Measurements from ENCODE around the gene SRGAP2B.
"Not testable (repeated sequence)": the region's sequence is repeated elsewhere in the genome, so short reads cannot be mapped to it uniquely, and the experiment has no call there.

The SRGAP2B gene

DNA sequence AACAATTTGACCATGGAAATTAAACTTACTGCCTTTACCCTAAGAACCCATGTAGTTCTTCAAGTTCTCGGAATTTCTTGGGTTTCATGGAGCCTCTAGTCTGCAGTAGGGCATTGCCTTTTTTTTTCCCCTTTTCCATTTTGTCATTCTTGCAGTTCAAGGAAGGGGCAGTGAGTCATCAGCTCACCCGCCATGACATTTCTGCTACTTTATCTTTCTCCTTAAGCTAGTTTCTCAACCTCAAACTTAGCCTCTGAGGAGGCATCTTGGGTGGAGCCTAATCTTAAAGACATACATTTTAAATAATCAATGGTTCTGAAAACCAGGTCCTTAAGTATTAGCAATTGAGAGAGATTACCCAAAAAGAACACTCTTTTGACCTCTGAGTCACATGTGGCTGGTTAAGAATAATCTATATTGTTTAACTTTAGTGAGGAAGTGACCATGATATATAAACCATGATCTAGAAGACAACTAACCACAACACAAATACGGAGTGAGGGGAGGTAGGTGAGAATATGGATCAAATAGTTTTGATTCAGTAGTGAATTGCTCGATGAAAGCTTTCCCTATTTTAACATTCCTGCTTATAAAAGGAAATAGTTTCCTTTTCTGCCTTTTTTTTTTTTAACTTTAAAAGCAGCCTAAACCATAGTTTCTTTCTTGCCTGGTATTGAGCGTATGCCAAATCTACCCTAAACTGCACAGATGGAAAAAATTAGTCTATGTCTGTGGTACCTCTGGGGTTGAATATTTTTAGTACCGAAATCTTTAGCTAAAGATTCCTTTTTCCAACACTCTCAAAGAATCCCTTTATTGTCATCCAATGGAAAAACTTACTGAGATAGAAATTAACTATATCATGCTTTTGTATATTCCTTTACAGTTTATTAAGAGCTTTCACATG, 20.7 kb upstream of the SRGAP2B start:
- not testable (repeated sequence) for H3K4me1 ChIP-seq (ENCODE audit: insufficient read depth, low read length); H3K27ac ChIP-seq (ENCODE audit: low read length); H3K9ac ChIP-seq (ENCODE audit: low read depth, low read length); H3K36me3 ChIP-seq (ENCODE audit: insufficient read depth, low read depth, low read length); H3K4me3 ChIP-seq (ENCODE audit: low read length); H3K27me3 ChIP-seq (ENCODE audit: insufficient read depth, low read length); H3K9me3 ChIP-seq (ENCODE audit: insufficient read depth, low read depth, low read length)

DNA sequence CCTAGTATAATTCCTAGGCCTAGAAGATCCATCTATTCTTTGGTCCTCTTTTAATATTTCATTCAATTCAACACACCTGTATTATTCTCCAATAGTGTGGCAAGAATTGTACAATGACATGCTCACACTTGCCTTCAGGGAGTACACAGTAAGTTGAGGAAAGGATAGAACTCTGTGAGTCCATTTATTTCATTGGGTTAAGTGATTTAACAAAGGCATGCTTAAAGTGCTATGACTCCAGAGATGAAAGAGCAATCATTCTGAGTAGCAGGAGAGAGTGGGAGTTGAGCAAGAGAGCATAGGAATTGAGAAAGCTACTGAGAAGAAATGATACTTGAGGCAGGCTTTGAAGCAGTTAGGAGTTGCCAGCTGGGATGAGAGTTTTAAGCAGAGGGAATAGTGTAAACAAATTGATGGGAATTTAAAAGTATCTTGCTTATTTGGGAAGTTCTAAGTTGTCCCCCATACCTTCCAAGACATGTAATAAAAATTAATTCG, 19.5 kb upstream of the SRGAP2B start:
- H3K4me3 ChIP-seq (ENCODE audit: low read length); H3K4me1 ChIP-seq (ENCODE audit: insufficient read depth, low read length); H3K36me3 ChIP-seq (ENCODE audit: insufficient read depth, low read depth, low read length); H3K9me3 ChIP-seq (ENCODE audit: insufficient read depth, low read depth, low read length); H3K27me3 ChIP-seq (ENCODE audit: insufficient read depth, low read length); H3K27ac ChIP-seq (ENCODE audit: low read length); H3K9ac ChIP-seq (ENCODE audit: low read depth, low read length): not testable (repeated sequence)

GRCh38 chr1:145112703-145113102, 17.6 kb upstream of the SRGAP2B start:
- H3K4me3 ChIP-seq (ENCODE audit: low read length); H3K36me3 ChIP-seq (ENCODE audit: insufficient read depth, low read depth, low read length); H3K9ac ChIP-seq (ENCODE audit: low read depth, low read length); H3K27ac ChIP-seq (ENCODE audit: low read length); H3K4me1 ChIP-seq (ENCODE audit: insufficient read depth, low read length); H3K27me3 ChIP-seq (ENCODE audit: insufficient read depth, low read length); H3K9me3 ChIP-seq (ENCODE audit: insufficient read depth, low read depth, low read length): not testable (repeated sequence)

DNA sequence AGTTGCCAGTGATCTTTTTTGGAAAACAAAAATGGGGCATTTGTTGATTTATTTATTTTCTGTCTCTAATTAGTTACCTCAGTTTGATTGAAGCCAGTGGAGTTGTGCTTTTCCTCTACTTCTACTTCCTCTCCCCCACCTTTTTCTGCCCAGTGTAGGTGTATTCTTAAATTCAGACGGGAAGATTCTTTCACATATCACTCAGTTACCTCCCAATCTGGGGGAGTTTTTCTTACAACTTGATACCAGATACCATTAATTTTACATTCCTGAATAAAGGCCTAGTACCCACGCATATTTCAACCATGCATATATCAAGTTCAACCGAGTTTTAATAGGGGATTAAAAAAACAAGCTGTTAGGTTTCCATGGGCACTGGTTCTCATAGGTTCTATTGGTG, 16.5 kb upstream of the SRGAP2B start:
- not testable (repeated sequence) for H3K9me3 ChIP-seq (ENCODE audit: insufficient read depth, low read depth, low read length); H3K9ac ChIP-seq (ENCODE audit: low read depth, low read length); H3K36me3 ChIP-seq (ENCODE audit: insufficient read depth, low read depth, low read length); H3K4me1 ChIP-seq (ENCODE audit: insufficient read depth, low read length); H3K27ac ChIP-seq (ENCODE audit: low read length); H3K4me3 ChIP-seq (ENCODE audit: low read length); H3K27me3 ChIP-seq (ENCODE audit: insufficient read depth, low read length)

GRCh38 chr1:145103294-145103693, 8.2 kb upstream of the SRGAP2B start:
- H3K27ac ChIP-seq (ENCODE audit: low read length); H3K36me3 ChIP-seq (ENCODE audit: insufficient read depth, low read depth, low read length): not testable (repeated sequence)

DNA sequence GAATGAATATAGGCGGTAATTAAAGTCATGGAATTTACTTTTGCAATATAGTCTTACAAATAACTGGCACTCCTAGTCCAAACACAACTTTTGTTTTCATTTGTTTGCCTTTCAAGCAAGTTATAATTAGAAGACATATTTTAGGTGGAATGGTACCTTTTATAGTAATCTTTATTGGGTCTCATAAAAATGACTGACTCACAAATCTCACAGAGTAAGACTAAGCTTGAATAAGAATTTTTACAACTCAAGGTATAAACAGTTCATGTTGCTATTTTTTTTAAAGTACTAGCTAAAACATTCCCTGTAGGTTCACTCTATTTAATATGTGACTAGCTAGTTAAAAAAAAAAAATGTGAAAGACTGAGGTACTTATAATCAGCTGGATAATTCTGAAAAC, 6.6 kb upstream of the SRGAP2B start:
- not testable (repeated sequence) for H3K36me3 ChIP-seq (ENCODE audit: insufficient read depth, low read depth, low read length); H3K9ac ChIP-seq (ENCODE audit: low read depth, low read length); H3K27me3 ChIP-seq (ENCODE audit: insufficient read depth, low read length); H3K27ac ChIP-seq (ENCODE audit: low read length); H3K9me3 ChIP-seq (ENCODE audit: insufficient read depth, low read depth, low read length); H3K4me3 ChIP-seq (ENCODE audit: low read length); H3K4me1 ChIP-seq (ENCODE audit: insufficient read depth, low read length)

More at GRCh38 chr1:145103294-145103693, 8.2 kb upstream of the SRGAP2B start:
- not testable (repeated sequence) for H3K4me3 ChIP-seq (ENCODE audit: low read length); H3K9ac ChIP-seq (ENCODE audit: low read depth, low read length); H3K4me1 ChIP-seq (ENCODE audit: insufficient read depth, low read length); H3K27me3 ChIP-seq (ENCODE audit: insufficient read depth, low read length); H3K9me3 ChIP-seq (ENCODE audit: insufficient read depth, low read depth, low read length)

DNA sequence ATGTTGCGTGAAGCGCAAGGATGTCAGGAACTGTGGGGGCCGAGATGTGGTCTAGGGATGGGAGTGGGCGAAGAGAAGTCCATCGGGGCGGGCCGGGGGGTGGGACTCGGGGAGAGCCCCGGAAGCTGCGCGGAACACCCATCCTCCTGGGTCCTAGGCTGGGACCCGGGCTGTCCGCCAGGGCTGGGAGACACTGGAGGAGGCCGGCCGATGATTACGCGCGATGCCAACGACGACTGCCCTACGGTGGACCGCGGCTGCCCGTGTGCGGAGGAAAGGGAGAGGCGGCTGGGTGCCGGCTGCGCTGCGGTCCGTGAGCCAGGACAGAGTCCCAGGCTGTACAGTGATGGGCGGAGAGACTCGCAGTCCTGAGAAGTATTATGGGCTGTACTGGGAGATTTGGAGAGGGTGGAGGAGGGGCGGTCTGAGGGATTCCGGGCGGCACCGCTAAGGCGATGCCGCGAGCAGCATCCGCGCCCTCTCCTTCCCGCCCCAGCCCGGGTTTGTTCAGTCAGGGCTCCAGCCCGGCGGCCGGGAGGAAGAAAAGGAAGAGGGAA, 395 bp downstream of the SRGAP2B start:
- H3K27me3 ChIP-seq (ENCODE audit: insufficient read depth, low read length); H3K9ac ChIP-seq (ENCODE audit: low read depth, low read length); H3K36me3 ChIP-seq (ENCODE audit: insufficient read depth, low read depth, low read length); H3K4me1 ChIP-seq (ENCODE audit: insufficient read depth, low read length); H3K9me3 ChIP-seq (ENCODE audit: insufficient read depth, low read depth, low read length); H3K27ac ChIP-seq (ENCODE audit: low read length): not testable (repeated sequence)
- H3K4me3 ChIP-seq (ENCODE audit: low read length), result peak overlapping the region; percentile 51; the same call in 1 of the 2 replicates

GRCh38 chr1:145093517-145094149, 1.5 kb downstream of the SRGAP2B start:
- H3K9me3 ChIP-seq (ENCODE audit: insufficient read depth, low read depth, low read length); H3K4me1 ChIP-seq (ENCODE audit: insufficient read depth, low read length); H3K36me3 ChIP-seq (ENCODE audit: insufficient read depth, low read depth, low read length); H3K27me3 ChIP-seq (ENCODE audit: insufficient read depth, low read length); H3K9ac ChIP-seq (ENCODE audit: low read depth, low read length); H3K27ac ChIP-seq (ENCODE audit: low read length): not testable (repeated sequence)
- peak overlapping the region; percentile 43; the same call in 1 of the 2 replicates for H3K4me3 ChIP-seq (ENCODE audit: low read length)

DNA sequence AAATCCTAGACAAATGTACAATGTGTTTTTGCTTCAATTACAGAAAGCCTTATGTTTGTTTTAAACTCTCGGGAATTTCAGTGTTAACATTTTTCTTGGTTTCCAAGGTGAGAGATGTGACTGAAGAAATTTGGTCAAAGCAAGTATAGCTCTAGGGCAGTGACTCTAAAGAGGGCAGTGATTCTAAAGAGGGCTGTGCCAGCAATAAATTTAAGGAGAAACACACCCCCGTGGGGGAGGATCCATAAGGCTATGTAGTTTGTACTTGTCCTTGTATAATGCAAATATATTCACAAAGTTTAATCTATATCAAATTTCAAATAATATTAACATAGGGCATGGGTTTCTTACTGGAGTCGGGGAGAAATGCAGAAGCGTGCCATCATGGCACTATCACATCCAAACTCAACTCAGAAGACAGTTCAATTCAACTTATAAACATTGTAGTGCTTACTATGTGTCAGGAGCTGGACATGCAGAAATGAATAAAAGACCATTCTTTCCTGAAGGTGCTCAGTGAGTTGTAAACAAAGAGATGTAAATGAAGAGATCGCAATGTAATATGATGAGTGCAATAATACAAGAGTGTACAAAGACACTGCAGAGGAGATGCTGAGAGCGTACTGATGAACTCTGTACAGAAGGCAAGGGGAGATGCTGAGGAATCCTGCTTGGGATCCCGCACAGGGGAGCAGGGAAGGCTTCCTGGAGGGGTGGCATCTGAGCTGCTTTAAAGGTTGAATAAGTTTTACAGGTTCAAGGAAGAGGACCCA, 12.5 kb downstream of the SRGAP2B start:
- not testable (repeated sequence) for H3K4me3 ChIP-seq (ENCODE audit: low read length); H3K27ac ChIP-seq (ENCODE audit: low read length); H3K4me1 ChIP-seq (ENCODE audit: insufficient read depth, low read length); H3K36me3 ChIP-seq (ENCODE audit: insufficient read depth, low read depth, low read length); H3K9ac ChIP-seq (ENCODE audit: low read depth, low read length); H3K27me3 ChIP-seq (ENCODE audit: insufficient read depth, low read length); H3K9me3 ChIP-seq (ENCODE audit: insufficient read depth, low read depth, low read length)

- H3K27me3 ChIP-seq (ENCODE audit: insufficient read depth, low read length); H3K9ac ChIP-seq (ENCODE audit: low read depth, low read length); H3K4me1 ChIP-seq (ENCODE audit: insufficient read depth, low read length); H3K4me3 ChIP-seq (ENCODE audit: low read length); H3K36me3 ChIP-seq (ENCODE audit: insufficient read depth, low read depth, low read length); H3K27ac ChIP-seq (ENCODE audit: low read length); H3K9me3 ChIP-seq (ENCODE audit: insufficient read depth, low read depth, low read length): not testable (repeated sequence)
Observed at GRCh38 chr1:145080193-145080592, 14.9 kb downstream of the SRGAP2B start.

- H3K4me3 ChIP-seq (ENCODE audit: low read length); H3K9ac ChIP-seq (ENCODE audit: low read depth, low read length); H3K4me1 ChIP-seq (ENCODE audit: insufficient read depth, low read length); H3K36me3 ChIP-seq (ENCODE audit: insufficient read depth, low read depth, low read length); H3K27ac ChIP-seq (ENCODE audit: low read length); H3K27me3 ChIP-seq (ENCODE audit: insufficient read depth, low read length); H3K9me3 ChIP-seq (ENCODE audit: insufficient read depth, low read depth, low read length): not testable (repeated sequence)
Observed at GRCh38 chr1:145079737-145080136, 15.4 kb downstream of the SRGAP2B start.

Measured in iPS-20b (cell line).